GM23248 (cell line): ENCODE data around the gene MTHFD2L.

Source experiments
- EZH2 ChIP-seq: fragments of 200-600 bp; sonication (generic); IDR thresholded peaks from 2 replicates; pipeline ENCODE4 v1.6.1; 2018; ENCODE audit warnings: antibody characterized with exemption, mild to moderate bottlenecking; ENCODE audit not compliant: insufficient read depth, poor library complexity, severe bottlenecking
- EZH2phosphoT487 ChIP-seq: fragments of 200-600 bp; sonication (generic); IDR thresholded peaks from 2 replicates; pipeline ENCODE4 v1.6.1; 2018; ENCODE audit warnings: antibody characterized with exemption, moderate library complexity, mild to moderate bottlenecking, low read depth; ENCODE audit not compliant: insufficient read depth

DNA sequence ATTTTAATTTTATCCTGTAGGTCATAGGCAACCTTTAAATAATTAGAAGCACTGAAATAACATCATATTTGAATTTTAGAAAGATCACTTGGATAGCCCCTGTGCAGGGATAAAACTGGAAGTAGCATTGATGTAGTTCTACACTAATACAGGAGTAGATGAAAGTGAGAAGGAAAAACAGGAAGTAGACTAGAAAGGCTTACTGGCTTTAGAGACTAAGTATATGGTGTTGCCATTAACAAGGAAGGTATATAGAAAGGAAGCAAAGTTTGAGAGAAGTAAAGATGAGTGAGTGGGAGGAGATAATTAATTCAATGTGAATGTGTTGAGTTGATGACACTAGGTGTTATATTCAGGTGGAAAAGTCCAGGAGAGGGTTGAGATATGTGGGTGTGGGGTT, 77.2 kb downstream of the MTHFD2L start:
- TF ChIP-seq EZH2phosphoT487 (no peak), EZH2 (no peak)
